HL-60 (cell line): Measurements from ENCODE around the gene FAIM.

Source experiments
- GABPA ChIP-seq: IDR thresholded peaks from 2 replicates; pipeline ENCODE4 v1.6.1; 2012; ENCODE audit warnings: low read depth
- POLR2AphosphoS5 ChIP-seq: IDR thresholded peaks from 2 replicates; pipeline ENCODE4 v1.6.1; 2012; ENCODE audit warnings: low read depth

GRCh38 chr3:138642927-138643253 is 34.3 kb downstream of the FAIM start:
- TF ChIP-seq GABPA (no peak), POLR2AphosphoS5 (no peak)
